ENCODE results near the gene RIBC2. TPM values are rescaled to one million over a fixed set of nuclear protein-coding genes. Genes with fewer than 3 reads are reported as not detected.

RIBC2 gene
- total and polyA plus RNA-seq, 10 of the 15 experiments (the other 5 are each of a cell fraction or from before 2014, with no cell fraction given): 0.10 TPM; not detected in 9

DNA sequence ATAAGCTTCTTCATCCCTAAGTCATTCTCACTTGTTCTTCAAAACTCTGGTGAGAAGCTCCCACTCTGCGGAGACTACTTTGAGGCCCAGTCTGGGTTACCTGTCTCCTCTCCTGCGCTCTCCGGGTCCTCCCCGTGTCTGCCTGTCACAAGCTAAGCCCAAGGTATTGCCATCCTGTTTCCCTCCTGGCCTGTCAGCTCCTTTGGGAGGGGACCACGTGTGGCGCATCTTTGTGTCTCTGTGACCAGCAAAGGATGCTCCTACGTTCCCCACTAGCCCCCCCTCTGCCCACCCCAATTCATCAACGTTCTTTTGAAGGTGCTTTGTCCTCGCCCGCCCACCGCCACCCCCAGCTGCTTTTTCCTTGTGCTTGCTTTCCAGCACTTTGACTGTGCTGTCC, 57.4 kb downstream of the RIBC2 start (continued):
- TF ChIP-seq BACH1 (IDR thresholded peaks at IDR 0.05; ENCODE audit: borderline replicate concordance) (no peak), HDAC6 (IDR thresholded peaks at IDR 0.05; ENCODE audit: unreplicated experiment) (no peak), SREBF2 (IDR thresholded peaks at IDR 0.05; ENCODE audit: low read length) (no peak), SPI1 (IDR thresholded peaks at IDR 0.05; ENCODE audit: borderline replicate concordance, insufficient read depth, low read depth, low read length) (no peak), ZNF217 (IDR thresholded peaks at IDR 0.05) (no peak), ASH2L (IDR thresholded peaks at IDR 0.05; ENCODE audit: borderline replicate concordance, low read depth) (no peak), ZBED1 (IDR thresholded peaks at IDR 0.05; ENCODE audit: borderline replicate concordance) (no peak), JUND (IDR thresholded peaks at IDR 0.05; ENCODE audit: low read depth, low read length) (no peak), PML (IDR thresholded peaks at IDR 0.05; ENCODE audit: low read length) (no peak), ATF7 (IDR thresholded peaks at IDR 0.05; ENCODE audit: low read depth) (no peak)
- TF ChIP-seq, protein P1, sequence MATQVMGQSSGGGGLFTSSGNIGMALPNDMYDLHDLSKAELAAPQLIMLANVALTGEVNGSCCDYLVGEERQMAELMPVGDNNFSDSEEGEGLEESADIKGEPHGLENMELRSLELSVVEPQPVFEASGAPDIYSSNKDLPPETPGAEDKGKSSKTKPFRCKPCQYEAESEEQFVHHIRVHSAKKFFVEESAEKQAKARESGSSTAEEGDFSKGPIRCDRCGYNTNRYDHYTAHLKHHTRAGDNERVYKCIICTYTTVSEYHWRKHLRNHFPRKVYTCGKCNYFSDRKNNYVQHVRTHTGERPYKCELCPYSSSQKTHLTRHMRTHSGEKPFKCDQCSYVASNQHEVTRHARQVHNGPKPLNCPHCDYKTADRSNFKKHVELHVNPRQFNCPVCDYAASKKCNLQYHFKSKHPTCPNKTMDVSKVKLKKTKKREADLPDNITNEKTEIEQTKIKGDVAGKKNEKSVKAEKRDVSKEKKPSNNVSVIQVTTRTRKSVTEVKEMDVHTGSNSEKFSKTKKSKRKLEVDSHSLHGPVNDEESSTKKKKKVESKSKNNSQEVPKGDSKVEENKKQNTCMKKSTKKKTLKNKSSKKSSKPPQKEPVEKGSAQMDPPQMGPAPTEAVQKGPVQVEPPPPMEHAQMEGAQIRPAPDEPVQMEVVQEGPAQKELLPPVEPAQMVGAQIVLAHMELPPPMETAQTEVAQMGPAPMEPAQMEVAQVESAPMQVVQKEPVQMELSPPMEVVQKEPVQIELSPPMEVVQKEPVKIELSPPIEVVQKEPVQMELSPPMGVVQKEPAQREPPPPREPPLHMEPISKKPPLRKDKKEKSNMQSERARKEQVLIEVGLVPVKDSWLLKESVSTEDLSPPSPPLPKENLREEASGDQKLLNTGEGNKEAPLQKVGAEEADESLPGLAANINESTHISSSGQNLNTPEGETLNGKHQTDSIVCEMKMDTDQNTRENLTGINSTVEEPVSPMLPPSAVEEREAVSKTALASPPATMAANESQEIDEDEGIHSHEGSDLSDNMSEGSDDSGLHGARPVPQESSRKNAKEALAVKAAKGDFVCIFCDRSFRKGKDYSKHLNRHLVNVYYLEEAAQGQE (IDR thresholded peaks at IDR 0.05; ENCODE audit: low read depth, low read length): no peak
- TF ChIP-seq, protein P2, sequence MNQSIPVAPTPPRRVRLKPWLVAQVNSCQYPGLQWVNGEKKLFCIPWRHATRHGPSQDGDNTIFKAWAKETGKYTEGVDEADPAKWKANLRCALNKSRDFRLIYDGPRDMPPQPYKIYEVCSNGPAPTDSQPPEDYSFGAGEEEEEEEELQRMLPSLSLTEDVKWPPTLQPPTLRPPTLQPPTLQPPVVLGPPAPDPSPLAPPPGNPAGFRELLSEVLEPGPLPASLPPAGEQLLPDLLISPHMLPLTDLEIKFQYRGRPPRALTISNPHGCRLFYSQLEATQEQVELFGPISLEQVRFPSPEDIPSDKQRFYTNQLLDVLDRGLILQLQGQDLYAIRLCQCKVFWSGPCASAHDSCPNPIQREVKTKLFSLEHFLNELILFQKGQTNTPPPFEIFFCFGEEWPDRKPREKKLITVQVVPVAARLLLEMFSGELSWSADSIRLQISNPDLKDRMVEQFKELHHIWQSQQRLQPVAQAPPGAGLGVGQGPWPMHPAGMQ (IDR thresholded peaks at IDR 0.05; ENCODE audit: borderline replicate concordance): no peak
- TF ChIP-seq, protein P3, sequence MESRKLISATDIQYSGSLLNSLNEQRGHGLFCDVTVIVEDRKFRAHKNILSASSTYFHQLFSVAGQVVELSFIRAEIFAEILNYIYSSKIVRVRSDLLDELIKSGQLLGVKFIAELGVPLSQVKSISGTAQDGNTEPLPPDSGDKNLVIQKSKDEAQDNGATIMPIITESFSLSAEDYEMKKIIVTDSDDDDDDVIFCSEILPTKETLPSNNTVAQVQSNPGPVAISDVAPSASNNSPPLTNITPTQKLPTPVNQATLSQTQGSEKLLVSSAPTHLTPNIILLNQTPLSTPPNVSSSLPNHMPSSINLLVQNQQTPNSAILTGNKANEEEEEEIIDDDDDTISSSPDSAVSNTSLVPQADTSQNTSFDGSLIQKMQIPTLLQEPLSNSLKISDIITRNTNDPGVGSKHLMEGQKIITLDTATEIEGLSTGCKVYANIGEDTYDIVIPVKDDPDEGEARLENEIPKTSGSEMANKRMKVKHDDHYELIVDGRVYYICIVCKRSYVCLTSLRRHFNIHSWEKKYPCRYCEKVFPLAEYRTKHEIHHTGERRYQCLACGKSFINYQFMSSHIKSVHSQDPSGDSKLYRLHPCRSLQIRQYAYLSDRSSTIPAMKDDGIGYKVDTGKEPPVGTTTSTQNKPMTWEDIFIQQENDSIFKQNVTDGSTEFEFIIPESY (IDR thresholded peaks at IDR 0.05): no peak
- TF ChIP-seq, protein P4, sequence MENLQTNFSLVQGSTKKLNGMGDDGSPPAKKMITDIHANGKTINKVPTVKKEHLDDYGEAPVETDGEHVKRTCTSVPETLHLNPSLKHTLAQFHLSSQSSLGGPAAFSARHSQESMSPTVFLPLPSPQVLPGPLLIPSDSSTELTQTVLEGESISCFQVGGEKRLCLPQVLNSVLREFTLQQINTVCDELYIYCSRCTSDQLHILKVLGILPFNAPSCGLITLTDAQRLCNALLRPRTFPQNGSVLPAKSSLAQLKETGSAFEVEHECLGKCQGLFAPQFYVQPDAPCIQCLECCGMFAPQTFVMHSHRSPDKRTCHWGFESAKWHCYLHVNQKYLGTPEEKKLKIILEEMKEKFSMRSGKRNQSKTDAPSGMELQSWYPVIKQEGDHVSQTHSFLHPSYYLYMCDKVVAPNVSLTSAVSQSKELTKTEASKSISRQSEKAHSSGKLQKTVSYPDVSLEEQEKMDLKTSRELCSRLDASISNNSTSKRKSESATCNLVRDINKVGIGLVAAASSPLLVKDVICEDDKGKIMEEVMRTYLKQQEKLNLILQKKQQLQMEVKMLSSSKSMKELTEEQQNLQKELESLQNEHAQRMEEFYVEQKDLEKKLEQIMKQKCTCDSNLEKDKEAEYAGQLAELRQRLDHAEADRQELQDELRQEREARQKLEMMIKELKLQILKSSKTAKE (IDR thresholded peaks at IDR 0.05; ENCODE audit: low read depth, poor library complexity, severe bottlenecking): no peak
